SK-N-SH (cell line): ENCODE data around the gene DUSP6. TPM values are rescaled to one million over a fixed set of nuclear protein-coding genes. Genes with fewer than 3 reads are reported as not detected.

Experiments
- CTCF ChIA-PET: fragments of 300-600, 350-600 bp; formaldehyde crosslinking; extraction: SDS; loops from one replicate; lab custom pipeline; 2021; lab: Yijun Ruan, JAX
- POLR2A ChIA-PET: fragments of 350-600 bp; sonication (Branson Sonifier 250); formaldehyde crosslinking; extraction: SDS; loops from one replicate; lab custom pipeline; 2020; ENCODE audit warnings: antibody characterized with exemption, inconsistent platforms; lab: Yijun Ruan, JAX
- DNase-seq: peaks from one replicate; pipeline ENCODE4 v3.0.0; 2012
- H2AFZ ChIP-seq: fragments of 200-600 bp; sonication (generic); 2 replicates; pipeline ENCODE4 v1.8.1; 2016; ENCODE audit warnings: antibody characterized with exemption, mild to moderate bottlenecking, low read depth
- H3F3A ChIP-seq: fragments of 200-600 bp; sonication (generic); replicated peaks from 2 replicates; pipeline ENCODE3; 2016; ENCODE audit warnings: antibody characterized with exemption, mild to moderate bottlenecking; ENCODE audit not compliant: insufficient read depth
- H3K27ac ChIP-seq, 2 experiments: fragments of 200-500 bp in 1 of 2; fragments of 200-600 bp in 1 of 2; sonication (Bioruptor generic) in 1 of 2; sonication (generic), shearing (Covaris generic) in 1 of 2; 2 replicates each; pipeline versions ENCODE4 v1.5.1 to v1.6.1; 2014 to 2016; ENCODE audit warnings: low read depth in 2 of 2, inconsistent platforms in 1 of 2, low read length in 1 of 2, mild to moderate bottlenecking in 1 of 2, mixed read lengths in 1 of 2
- H3K27me3 ChIP-seq: fragments of 200-600 bp; sonication (generic), shearing (Covaris generic); 2 replicates; pipeline ENCODE4 v1.6.1; 2016; ENCODE audit warnings: mixed run types; ENCODE audit not compliant: insufficient read depth
- H3K36me3 ChIP-seq, 2 experiments: fragments of 200-500 bp in 1 of 2; fragments of 200-600 bp in 1 of 2; sonication (Bioruptor generic) in 1 of 2; sonication (generic) in 1 of 2; replicated peaks in 1 of 2; 2 replicates each; pipeline versions ENCODE3 to v1.5.1; 2014 to 2016; ENCODE audit warnings: low read length in 1 of 2, mild to moderate bottlenecking in 1 of 2; ENCODE audit not compliant: insufficient read depth in 2 of 2, control insufficient read depth in 1 of 2
- H3K4me1 ChIP-seq, 2 experiments: fragments of 200-500 bp in 1 of 2; fragments of 200-600 bp in 1 of 2; sonication (Bioruptor generic) in 1 of 2; sonication (generic), shearing (Covaris generic) in 1 of 2; 2 replicates each; pipeline versions ENCODE4 v1.5.1 to v1.6.1; 2014 to 2016; ENCODE audit warnings: low read depth in 1 of 2, low read length in 1 of 2, mixed run types in 1 of 2; ENCODE audit not compliant: insufficient read depth in 2 of 2, control insufficient read depth in 1 of 2
- H3K4me2 ChIP-seq: fragments of 200-600 bp; sonication (generic), shearing (Covaris generic); 2 replicates; pipeline ENCODE4 v1.6.1; 2017; ENCODE audit warnings: mixed run types
- H3K4me3 ChIP-seq, 2 experiments: fragments of 200-500 bp in 1 of 2; fragments of 200-600 bp in 1 of 2; sonication (Bioruptor generic) in 1 of 2; sonication (generic), shearing (Covaris generic) in 1 of 2; 2 replicates each; pipeline versions ENCODE4 v1.5.1 to v1.8.1; 2014 to 2016; ENCODE audit warnings: low read depth in 2 of 2, inconsistent platforms in 1 of 2, low read length in 1 of 2, mild to moderate bottlenecking in 1 of 2, mixed read lengths in 1 of 2, moderate library complexity in 1 of 2
- H3K79me2 ChIP-seq: fragments of 200-600 bp; sonication (generic); 2 replicates; pipeline ENCODE4 v1.8.1; 2017; ENCODE audit warnings: mild to moderate bottlenecking; ENCODE audit not compliant: insufficient read depth
- H3K9ac ChIP-seq: fragments of 200-600 bp; sonication (generic); 2 replicates; pipeline ENCODE4 v1.6.1; 2017; ENCODE audit warnings: mixed run types
- H3K9me2 ChIP-seq: fragments of 200-600 bp; sonication (generic); 2 replicates; pipeline ENCODE4 v1.6.1; 2017; ENCODE audit warnings: mixed run types
- H3K9me3 ChIP-seq: fragments of 200-600 bp; sonication (generic); 2 replicates; pipeline ENCODE4 v1.6.1; 2017; ENCODE audit warnings: mixed run types, mild to moderate bottlenecking, moderate library complexity
- H4K20me1 ChIP-seq: fragments of 200-600 bp; sonication (generic); 2 replicates; pipeline ENCODE4 v1.6.1; 2017; ENCODE audit warnings: mild to moderate bottlenecking, mixed run types; ENCODE audit not compliant: insufficient read depth
- CHD2 ChIP-seq: fragments of 150-350 bp; IDR thresholded peaks from 2 replicates; pipeline ENCODE4 v1.6.1; 2018; ENCODE audit warnings: low read length; ENCODE audit not compliant: partially characterized antibody
- EZH2phosphoT487 ChIP-seq: fragments of 200-600 bp; sonication (generic); IDR thresholded peaks from 2 replicates; pipeline ENCODE4 v1.6.1; 2017; ENCODE audit warnings: low read depth, mixed run types, mild to moderate bottlenecking, antibody characterized with exemption, moderate library complexity, borderline replicate concordance
- FOSL2 ChIP-seq: IDR thresholded peaks from 2 replicates; pipeline ENCODE4 v1.4.0; 2012; ENCODE audit warnings: low read depth, mild to moderate bottlenecking, moderate library complexity, borderline replicate concordance
- FOXJ3 ChIP-seq: sonication (generic); formaldehyde crosslinking; IDR thresholded peaks from 2 replicates; pipeline ENCODE4 v1.5.1; 2020; ENCODE audit warnings: mild to moderate bottlenecking, missing genetic modification reagents
- GABPA ChIP-seq: IDR thresholded peaks from 2 replicates; pipeline ENCODE4 v1.4.0; 2012; ENCODE audit warnings: low read depth, mild to moderate bottlenecking
- IRF3 ChIP-seq: fragments of 150-350 bp; IDR thresholded peaks from 2 replicates; pipeline ENCODE4 v1.6.1; 2016; ENCODE audit warnings: mild to moderate bottlenecking, low read depth, low read length
- JUND ChIP-seq: IDR thresholded peaks from 2 replicates; pipeline ENCODE4 v1.4.0; 2012
- MEF2A ChIP-seq: IDR thresholded peaks from 2 replicates; pipeline ENCODE4 v1.4.0; 2012; ENCODE audit warnings: low read depth, borderline replicate concordance
- MXI1 ChIP-seq: IDR thresholded peaks from 2 replicates; pipeline ENCODE4 v1.6.1; 2012; ENCODE audit warnings: mild to moderate bottlenecking, low read depth, low read length, improper control_type of control experiment
- NFIC ChIP-seq: IDR thresholded peaks from 2 replicates; pipeline ENCODE4 v1.4.0; 2012; ENCODE audit warnings: borderline replicate concordance
- NRF1 ChIP-seq: IDR thresholded peaks from 2 replicates; pipeline ENCODE4 v1.6.1; 2012; ENCODE audit warnings: low read depth, mild to moderate bottlenecking, low read length
- RCOR1 ChIP-seq: fragments of 150-350 bp; IDR thresholded peaks from 2 replicates; pipeline ENCODE4 v1.6.1; 2017; ENCODE audit warnings: antibody characterized with exemption, low read length
- RFX5 ChIP-seq: IDR thresholded peaks from 2 replicates; pipeline ENCODE4 v1.6.1; 2012; ENCODE audit warnings: mild to moderate bottlenecking, improper control_type of control experiment, low read length
- RXRA ChIP-seq: IDR thresholded peaks from 2 replicates; pipeline ENCODE4 v1.4.0; 2012; ENCODE audit warnings: low read depth, mild to moderate bottlenecking, borderline replicate concordance
- SMC3 ChIP-seq: IDR thresholded peaks from 2 replicates; pipeline ENCODE4 v1.6.1; 2012; ENCODE audit warnings: low read depth, low read length, improper control_type of control experiment
- TAF1 ChIP-seq: IDR thresholded peaks from 2 replicates; pipeline ENCODE4 v1.6.1; 2012; ENCODE audit warnings: low read depth, mild to moderate bottlenecking, low read length, moderate library complexity, borderline replicate concordance
- TCF12 ChIP-seq: IDR thresholded peaks from 2 replicates; pipeline ENCODE4 v1.4.0; 2012
- USF1 ChIP-seq: IDR thresholded peaks from 2 replicates; pipeline ENCODE4 v1.4.0; 2012; ENCODE audit warnings: low read depth, borderline replicate concordance
- WGBS: methylation state at CpG from one replicate; pipeline ENCODE4 v1.1.6; 2017; ENCODE audit warnings: low lambda C conversion rate; 5-methylcytosine and 5-hydroxymethylcytosine counted together
- polyA plus RNA-seq, 3 experiments: library from polyadenylated mRNA; depleted of rRNA; stranded (reverse); fragments of >200 nt; gene quantifications; 2 replicates each; pipeline ENCODE4 v1.2.3, GENCODE V29; 2012
- TF ChIP-seq, protein P1 (sequence below): IDR thresholded peaks from 2 replicates; pipeline ENCODE4; 2012
- TF ChIP-seq, protein P2 (sequence below): IDR thresholded peaks from 2 replicates; pipeline ENCODE4 v1.4.0; 2012; ENCODE audit warnings: low read depth, borderline replicate concordance

DUSP6 gene
- polyA plus RNA-seq, 1 of the 3 experiments (the other 2 are of a cell fraction): 71.4 TPM

DNA sequence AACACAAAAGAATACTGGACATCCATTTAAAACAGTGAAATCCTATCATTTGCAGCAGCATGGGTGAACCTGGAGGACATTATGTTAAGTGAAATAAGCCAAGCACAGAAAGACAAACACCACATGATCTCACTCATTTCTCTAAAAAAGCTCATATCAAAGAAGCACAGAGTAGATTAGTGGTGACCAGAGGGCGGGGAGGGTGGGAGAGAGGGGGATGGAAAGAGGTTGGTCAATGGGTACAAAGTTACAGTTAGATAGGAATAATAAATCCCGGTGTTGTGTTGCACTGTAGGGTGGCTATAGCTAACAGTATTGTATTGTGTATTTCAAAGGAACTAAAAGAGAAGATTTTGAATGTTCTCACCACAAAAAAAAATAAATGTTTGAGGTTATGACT, 52.4 kb downstream of the DUSP6 start:
- TF ChIP-seq EZH2phosphoT487 (no peak), NRF1 (no peak), TAF1 (no peak), CHD2 (no peak), GABPA (no peak), FOXJ3 (CRISPR knock-in tag) (no peak)
- TF ChIP-seq, protein P1, sequence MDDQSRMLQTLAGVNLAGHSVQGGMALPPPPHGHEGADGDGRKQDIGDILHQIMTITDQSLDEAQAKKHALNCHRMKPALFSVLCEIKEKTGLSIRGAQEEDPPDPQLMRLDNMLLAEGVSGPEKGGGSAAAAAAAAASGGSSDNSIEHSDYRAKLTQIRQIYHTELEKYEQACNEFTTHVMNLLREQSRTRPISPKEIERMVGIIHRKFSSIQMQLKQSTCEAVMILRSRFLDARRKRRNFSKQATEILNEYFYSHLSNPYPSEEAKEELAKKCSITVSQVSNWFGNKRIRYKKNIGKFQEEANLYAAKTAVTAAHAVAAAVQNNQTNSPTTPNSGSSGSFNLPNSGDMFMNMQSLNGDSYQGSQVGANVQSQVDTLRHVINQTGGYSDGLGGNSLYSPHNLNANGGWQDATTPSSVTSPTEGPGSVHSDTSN: no peak
- H3K9me2 ChIP-seq: no peaks in the 10 kb centered on the region
- no peak overlapping the region for H3K4me3 ChIP-seq
- H3K9ac ChIP-seq: no peak overlapping the region
- H3K9me3 ChIP-seq: no peaks in the 10 kb centered on the region
- H3K79me2 ChIP-seq: no peaks in the 10 kb centered on the region
- H2AFZ ChIP-seq: no peak overlapping the region
- H3K36me3 ChIP-seq: no peaks in the 10 kb centered on the region
- H3K4me1 ChIP-seq: no peaks in the 10 kb centered on the region
- no peak for DNase-seq
- CTCF ChIA-PET: no interaction called here
- H3K4me2 ChIP-seq: no peak overlapping the region
- no peaks in the 10 kb centered on the region for H3K27me3 ChIP-seq
- POLR2A ChIA-PET: no interaction called here
- WGBS: 23% methylated on average over 2 of the region's 2 CpGs
- no peaks in the 10 kb centered on the region for H4K20me1 ChIP-seq
- no peaks in the 10 kb centered on the region for H3F3A ChIP-seq
- no peak overlapping the region for H3K27ac ChIP-seq

DNA sequence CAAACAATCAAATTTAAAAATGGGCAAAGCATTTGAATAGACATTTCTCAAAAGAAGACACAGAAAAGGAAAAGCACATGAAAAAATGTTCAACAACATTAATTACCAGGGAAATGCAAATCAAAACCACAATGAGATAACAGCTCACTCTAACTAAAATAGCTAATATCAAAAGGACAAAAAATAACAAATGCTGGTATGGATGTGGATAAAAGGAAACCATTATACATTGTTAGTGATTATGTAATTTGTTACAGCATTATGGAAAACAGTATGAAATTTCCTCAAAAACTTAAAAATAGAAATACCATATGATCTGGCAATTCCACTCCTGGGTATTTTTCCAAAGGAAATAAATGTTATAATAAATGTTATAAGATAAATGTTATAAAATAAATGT, 52.9 kb downstream of the DUSP6 start:
- H3K27ac ChIP-seq: no peak overlapping the region
- no peak overlapping the region for H3K4me2 ChIP-seq
- TF ChIP-seq RFX5 (no peak), RXRA (no peak), EZH2phosphoT487 (no peak), TCF12 (no peak), MEF2A (no peak), TAF1 (no peak), FOSL2 (no peak), JUND (no peak), USF1 (no peak), SMC3 (no peak), MXI1 (no peak), RCOR1 (no peak), IRF3 (no peak), CHD2 (no peak), NFIC (no peak)
- TF ChIP-seq, protein P2, sequence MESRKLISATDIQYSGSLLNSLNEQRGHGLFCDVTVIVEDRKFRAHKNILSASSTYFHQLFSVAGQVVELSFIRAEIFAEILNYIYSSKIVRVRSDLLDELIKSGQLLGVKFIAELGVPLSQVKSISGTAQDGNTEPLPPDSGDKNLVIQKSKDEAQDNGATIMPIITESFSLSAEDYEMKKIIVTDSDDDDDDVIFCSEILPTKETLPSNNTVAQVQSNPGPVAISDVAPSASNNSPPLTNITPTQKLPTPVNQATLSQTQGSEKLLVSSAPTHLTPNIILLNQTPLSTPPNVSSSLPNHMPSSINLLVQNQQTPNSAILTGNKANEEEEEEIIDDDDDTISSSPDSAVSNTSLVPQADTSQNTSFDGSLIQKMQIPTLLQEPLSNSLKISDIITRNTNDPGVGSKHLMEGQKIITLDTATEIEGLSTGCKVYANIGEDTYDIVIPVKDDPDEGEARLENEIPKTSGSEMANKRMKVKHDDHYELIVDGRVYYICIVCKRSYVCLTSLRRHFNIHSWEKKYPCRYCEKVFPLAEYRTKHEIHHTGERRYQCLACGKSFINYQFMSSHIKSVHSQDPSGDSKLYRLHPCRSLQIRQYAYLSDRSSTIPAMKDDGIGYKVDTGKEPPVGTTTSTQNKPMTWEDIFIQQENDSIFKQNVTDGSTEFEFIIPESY: no peak
- no peaks in the 10 kb centered on the region for H3K4me1 ChIP-seq
- no peaks in the 10 kb centered on the region for H3K36me3 ChIP-seq
- ChIA-PET CTCF (no interaction called here), POLR2A (no interaction called here)
- no peaks in the 10 kb centered on the region for H3F3A ChIP-seq
- H3K9me2 ChIP-seq: no peaks in the 10 kb centered on the region
- no peaks in the 10 kb centered on the region for H3K9me3 ChIP-seq
- no peak overlapping the region for H3K4me3 ChIP-seq
- DNase-seq: no peak
- no peaks in the 10 kb centered on the region for H4K20me1 ChIP-seq
- no peaks in the 10 kb centered on the region; the same call in 1 of the 2 replicates for H3K79me2 ChIP-seq
- no peaks in the 10 kb centered on the region for H3K27me3 ChIP-seq
- H2AFZ ChIP-seq: no peak overlapping the region
- H3K9ac ChIP-seq: no peak overlapping the region
